Measurements from ENCODE around the gene CACNA2D3.

Gene CACNA2D3

DNA sequence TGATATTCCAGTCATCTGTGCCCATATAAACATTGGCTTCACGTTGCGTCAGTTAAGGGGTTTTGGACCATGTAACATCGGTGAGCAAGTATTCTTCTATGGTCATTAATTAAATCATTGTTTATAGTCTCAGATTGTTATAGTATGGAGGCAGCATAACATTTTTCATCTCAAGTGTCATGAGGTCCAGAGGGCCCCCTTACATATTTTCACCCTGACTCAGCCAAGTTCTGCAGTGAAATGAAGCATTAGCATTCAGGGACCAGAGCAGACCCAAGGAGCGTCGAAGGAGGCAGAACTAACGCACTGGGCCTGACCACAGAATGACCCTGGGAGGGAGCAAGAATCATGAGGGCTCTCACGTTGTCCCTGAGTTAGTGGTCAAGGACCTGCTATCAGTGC lies 634.0 kb downstream of the CACNA2D3 start:
- no peak overlapping the region for H3K4me3 ChIP-seq (ENCODE audit: low read depth, low read length)

DNA sequence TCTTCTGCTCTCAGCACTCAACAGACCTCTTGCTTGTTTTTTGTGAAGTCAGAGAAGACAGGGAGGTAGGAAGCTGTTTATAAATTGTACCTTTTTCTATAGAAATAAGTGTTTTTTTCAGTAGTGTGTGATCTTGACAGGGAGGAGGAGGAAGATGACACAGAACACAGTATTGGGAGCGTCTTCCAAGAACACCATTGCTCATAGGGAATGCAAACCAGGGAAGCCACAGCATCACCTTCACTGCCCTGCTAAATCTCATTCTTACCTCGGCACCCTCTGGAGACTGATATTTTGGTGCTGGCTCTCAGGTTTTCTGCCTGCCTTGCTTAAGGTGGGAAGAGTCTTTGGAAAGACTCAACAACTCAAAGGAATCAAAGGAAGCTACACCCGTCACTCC lies 636.1 kb downstream of the CACNA2D3 start:
- no peak overlapping the region for H3K27ac ChIP-seq
- no peaks in the 10 kb centered on the region for H3K27me3 ChIP-seq (ENCODE audit: control insufficient read depth, insufficient read depth, low read length)
- TF ChIP-seq, protein P1, sequence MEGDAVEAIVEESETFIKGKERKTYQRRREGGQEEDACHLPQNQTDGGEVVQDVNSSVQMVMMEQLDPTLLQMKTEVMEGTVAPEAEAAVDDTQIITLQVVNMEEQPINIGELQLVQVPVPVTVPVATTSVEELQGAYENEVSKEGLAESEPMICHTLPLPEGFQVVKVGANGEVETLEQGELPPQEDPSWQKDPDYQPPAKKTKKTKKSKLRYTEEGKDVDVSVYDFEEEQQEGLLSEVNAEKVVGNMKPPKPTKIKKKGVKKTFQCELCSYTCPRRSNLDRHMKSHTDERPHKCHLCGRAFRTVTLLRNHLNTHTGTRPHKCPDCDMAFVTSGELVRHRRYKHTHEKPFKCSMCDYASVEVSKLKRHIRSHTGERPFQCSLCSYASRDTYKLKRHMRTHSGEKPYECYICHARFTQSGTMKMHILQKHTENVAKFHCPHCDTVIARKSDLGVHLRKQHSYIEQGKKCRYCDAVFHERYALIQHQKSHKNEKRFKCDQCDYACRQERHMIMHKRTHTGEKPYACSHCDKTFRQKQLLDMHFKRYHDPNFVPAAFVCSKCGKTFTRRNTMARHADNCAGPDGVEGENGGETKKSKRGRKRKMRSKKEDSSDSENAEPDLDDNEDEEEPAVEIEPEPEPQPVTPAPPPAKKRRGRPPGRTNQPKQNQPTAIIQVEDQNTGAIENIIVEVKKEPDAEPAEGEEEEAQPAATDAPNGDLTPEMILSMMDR (IDR thresholded peaks at IDR 0.05): no peak

More for the DNA sequence above, 634.0 kb downstream of the CACNA2D3 start:
- H3K79me2 ChIP-seq: no peaks in the 10 kb centered on the region
- H2AFZ ChIP-seq: no peak overlapping the region
- H3K4me1 ChIP-seq: no peaks in the 10 kb centered on the region
- no peak overlapping the region for H3K9ac ChIP-seq
- no peaks in the 10 kb centered on the region for H3K36me3 ChIP-seq (ENCODE audit: control insufficient read depth, insufficient read depth, low read length)
- H3K27me3 ChIP-seq (ENCODE audit: control insufficient read depth, insufficient read depth, low read length): no peaks in the 10 kb centered on the region
- TF ChIP-seq, protein P1 (IDR thresholded peaks at IDR 0.05): no peak
- no peaks in the 10 kb centered on the region for H3K9me3 ChIP-seq (ENCODE audit: control insufficient read depth, low read length)
- H3K4me2 ChIP-seq (ENCODE audit: low read length): no peak overlapping the region
- H3K27ac ChIP-seq: no peak overlapping the region

DNA sequence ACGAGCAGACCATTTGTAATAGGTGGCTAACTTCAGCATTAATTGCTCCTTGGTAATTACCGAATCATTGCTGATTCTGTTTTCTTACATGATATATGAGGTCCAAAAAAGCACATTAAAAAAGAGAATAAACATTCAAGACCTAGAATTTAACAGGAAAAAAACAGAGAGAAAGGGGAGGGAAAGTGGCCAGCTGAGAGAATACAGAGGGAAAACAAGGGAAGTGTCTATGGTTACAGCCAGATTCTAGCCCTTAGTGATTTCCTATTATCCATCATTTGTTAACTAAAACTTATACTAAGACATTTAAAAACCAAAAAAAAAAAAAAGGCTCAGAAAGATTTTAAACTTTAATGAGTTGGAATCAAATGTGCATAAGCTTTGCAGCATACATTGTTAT lies 636.8 kb downstream of the CACNA2D3 start:
- Histone ChIP-seq H3K9me3 (ENCODE audit: control insufficient read depth, low read length) (no peaks in the 10 kb centered on the region), H3K27me3 (ENCODE audit: control insufficient read depth, insufficient read depth, low read length) (no peaks in the 10 kb centered on the region), H3K27ac (no peak overlapping the region), H3K4me2 (ENCODE audit: low read length) (no peak overlapping the region), H3K9ac (no peak overlapping the region), H2AFZ (no peak overlapping the region), H3K4me3 (ENCODE audit: low read depth, low read length) (no peak overlapping the region), H3K36me3 (ENCODE audit: control insufficient read depth, insufficient read depth, low read length) (no peaks in the 10 kb centered on the region), H3K79me2 (no peaks in the 10 kb centered on the region), H3K4me1 (no peaks in the 10 kb centered on the region)
- TF ChIP-seq, protein P1 (IDR thresholded peaks at IDR 0.05): no peak

More for the DNA sequence above, 636.1 kb downstream of the CACNA2D3 start:
- Histone ChIP-seq H3K9ac (no peak overlapping the region), H3K9me3 (ENCODE audit: control insufficient read depth, low read length) (no peaks in the 10 kb centered on the region), H3K79me2 (no peaks in the 10 kb centered on the region), H2AFZ (no peak overlapping the region), H3K36me3 (ENCODE audit: control insufficient read depth, insufficient read depth, low read length) (no peaks in the 10 kb centered on the region), H3K4me1 (no peaks in the 10 kb centered on the region), H3K4me3 (ENCODE audit: low read depth, low read length) (no peak overlapping the region), H3K4me2 (ENCODE audit: low read length) (no peak overlapping the region)

DNA sequence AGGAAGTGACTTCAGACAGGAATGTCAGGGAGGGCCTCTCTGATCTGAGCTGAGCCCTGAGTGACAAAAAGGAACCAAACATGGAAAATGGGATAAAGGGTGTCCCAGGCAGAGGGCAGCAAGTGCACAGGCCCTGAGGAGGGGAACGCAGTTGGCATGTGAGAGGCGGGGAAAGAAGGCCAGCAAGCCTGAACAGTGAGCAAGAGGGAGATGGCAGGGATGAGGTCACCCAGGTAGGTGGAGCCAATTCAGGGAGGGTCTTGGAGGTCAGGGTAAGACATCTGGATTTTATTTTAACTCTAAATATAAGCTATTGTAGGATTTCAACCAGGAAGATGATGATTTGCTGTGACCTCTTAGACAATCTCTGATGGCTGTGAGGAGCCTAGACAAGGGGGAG lies 637.8 kb downstream of the CACNA2D3 start:
- Histone ChIP-seq H3K9ac (no peak overlapping the region), H3K4me1 (no peaks in the 10 kb centered on the region), H3K4me3 (ENCODE audit: low read depth, low read length) (no peak overlapping the region), H3K9me3 (ENCODE audit: control insufficient read depth, low read length) (no peaks in the 10 kb centered on the region), H3K27me3 (ENCODE audit: control insufficient read depth, insufficient read depth, low read length) (no peaks in the 10 kb centered on the region), H3K79me2 (no peaks in the 10 kb centered on the region), H2AFZ (no peak overlapping the region), H3K27ac (no peak overlapping the region), H3K36me3 (ENCODE audit: control insufficient read depth, insufficient read depth, low read length) (no peaks in the 10 kb centered on the region), H3K4me2 (ENCODE audit: low read length) (no peak overlapping the region)
- TF ChIP-seq, protein P1 (IDR thresholded peaks at IDR 0.05): no peak

DNA sequence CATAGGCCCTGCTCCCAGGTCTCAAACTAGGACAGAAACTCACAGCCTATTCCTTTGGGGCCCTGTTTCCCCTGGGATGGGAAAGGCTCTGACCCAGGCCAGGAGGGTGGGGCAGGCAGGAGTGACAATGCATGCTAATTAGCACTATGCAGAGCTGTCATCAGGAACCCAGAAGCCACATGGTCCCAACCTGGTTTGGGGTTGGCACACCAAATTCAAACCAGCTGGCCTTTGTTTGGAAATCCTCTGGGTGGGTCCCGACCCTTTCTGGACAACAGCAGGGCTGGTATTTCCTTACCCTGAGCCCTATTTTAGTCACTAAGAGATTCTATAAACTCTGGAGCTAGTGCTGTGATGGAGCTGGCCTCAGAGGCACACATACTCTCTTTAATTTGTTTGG lies 639.3 kb downstream of the CACNA2D3 start:
- H3K4me3 ChIP-seq (ENCODE audit: low read depth, low read length): no peak overlapping the region
- no peak overlapping the region for H3K9ac ChIP-seq
- H3K79me2 ChIP-seq: no peaks in the 10 kb centered on the region
- H3K36me3 ChIP-seq (ENCODE audit: control insufficient read depth, insufficient read depth, low read length): no peaks in the 10 kb centered on the region
- H3K4me1 ChIP-seq: no peaks in the 10 kb centered on the region
- no peaks in the 10 kb centered on the region for H3K9me3 ChIP-seq (ENCODE audit: control insufficient read depth, low read length)
- no peak overlapping the region for H3K4me2 ChIP-seq (ENCODE audit: low read length)
- no peaks in the 10 kb centered on the region for H3K27me3 ChIP-seq (ENCODE audit: control insufficient read depth, insufficient read depth, low read length)
- no peak overlapping the region for H2AFZ ChIP-seq
- TF ChIP-seq, protein P1 (IDR thresholded peaks at IDR 0.05): no peak
- no peak overlapping the region for H3K27ac ChIP-seq

Measured in parathyroid adenoma (tissue), 2 donors.